ENCODE measurements around the gene GRM1.

The GRM1 gene

DNA sequence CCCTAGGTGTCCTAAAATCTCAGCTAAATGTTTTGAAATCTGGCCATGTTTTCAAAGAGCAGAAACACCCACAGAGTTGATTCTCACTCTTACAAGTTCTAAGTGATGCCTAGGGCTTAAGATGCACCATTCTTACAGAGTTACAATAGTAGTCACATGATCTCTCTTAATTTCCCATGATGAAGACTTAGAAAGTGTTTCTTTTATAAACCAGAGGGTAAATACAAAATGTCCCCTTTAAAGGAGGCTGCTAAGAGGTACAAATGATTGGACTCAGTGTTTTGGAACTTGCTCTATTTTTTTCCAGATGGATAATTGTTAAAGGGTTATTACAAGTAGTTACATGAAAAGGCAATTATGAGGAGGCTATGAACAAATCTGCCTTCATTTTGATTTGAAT is 244.6 kb downstream of the GRM1 start:
- DNase-seq (ENCODE audit: low read depth in 1 of 2, low spot score in 1 of 2) = no peak
- no peak overlapping the region for H3K27ac ChIP-seq (replicated peaks)
- no peak overlapping the region for H3K4me3 ChIP-seq (replicated peaks; ENCODE audit: insufficient read depth, low read length)
- H3K27me3 ChIP-seq (ENCODE audit: insufficient read depth, poor library complexity, severe bottlenecking) = peaks cover 3% of the 10 kb centered on the region
- TF ChIP-seq GABPA (IDR thresholded peaks at IDR 0.05; ENCODE audit: low read depth) = no peak
- TF ChIP-seq, protein P1, sequence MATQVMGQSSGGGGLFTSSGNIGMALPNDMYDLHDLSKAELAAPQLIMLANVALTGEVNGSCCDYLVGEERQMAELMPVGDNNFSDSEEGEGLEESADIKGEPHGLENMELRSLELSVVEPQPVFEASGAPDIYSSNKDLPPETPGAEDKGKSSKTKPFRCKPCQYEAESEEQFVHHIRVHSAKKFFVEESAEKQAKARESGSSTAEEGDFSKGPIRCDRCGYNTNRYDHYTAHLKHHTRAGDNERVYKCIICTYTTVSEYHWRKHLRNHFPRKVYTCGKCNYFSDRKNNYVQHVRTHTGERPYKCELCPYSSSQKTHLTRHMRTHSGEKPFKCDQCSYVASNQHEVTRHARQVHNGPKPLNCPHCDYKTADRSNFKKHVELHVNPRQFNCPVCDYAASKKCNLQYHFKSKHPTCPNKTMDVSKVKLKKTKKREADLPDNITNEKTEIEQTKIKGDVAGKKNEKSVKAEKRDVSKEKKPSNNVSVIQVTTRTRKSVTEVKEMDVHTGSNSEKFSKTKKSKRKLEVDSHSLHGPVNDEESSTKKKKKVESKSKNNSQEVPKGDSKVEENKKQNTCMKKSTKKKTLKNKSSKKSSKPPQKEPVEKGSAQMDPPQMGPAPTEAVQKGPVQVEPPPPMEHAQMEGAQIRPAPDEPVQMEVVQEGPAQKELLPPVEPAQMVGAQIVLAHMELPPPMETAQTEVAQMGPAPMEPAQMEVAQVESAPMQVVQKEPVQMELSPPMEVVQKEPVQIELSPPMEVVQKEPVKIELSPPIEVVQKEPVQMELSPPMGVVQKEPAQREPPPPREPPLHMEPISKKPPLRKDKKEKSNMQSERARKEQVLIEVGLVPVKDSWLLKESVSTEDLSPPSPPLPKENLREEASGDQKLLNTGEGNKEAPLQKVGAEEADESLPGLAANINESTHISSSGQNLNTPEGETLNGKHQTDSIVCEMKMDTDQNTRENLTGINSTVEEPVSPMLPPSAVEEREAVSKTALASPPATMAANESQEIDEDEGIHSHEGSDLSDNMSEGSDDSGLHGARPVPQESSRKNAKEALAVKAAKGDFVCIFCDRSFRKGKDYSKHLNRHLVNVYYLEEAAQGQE (IDR thresholded peaks at IDR 0.05; ENCODE audit: insufficient replicate concordance, low read depth) = no peak
- TF ChIP-seq, protein P2, sequence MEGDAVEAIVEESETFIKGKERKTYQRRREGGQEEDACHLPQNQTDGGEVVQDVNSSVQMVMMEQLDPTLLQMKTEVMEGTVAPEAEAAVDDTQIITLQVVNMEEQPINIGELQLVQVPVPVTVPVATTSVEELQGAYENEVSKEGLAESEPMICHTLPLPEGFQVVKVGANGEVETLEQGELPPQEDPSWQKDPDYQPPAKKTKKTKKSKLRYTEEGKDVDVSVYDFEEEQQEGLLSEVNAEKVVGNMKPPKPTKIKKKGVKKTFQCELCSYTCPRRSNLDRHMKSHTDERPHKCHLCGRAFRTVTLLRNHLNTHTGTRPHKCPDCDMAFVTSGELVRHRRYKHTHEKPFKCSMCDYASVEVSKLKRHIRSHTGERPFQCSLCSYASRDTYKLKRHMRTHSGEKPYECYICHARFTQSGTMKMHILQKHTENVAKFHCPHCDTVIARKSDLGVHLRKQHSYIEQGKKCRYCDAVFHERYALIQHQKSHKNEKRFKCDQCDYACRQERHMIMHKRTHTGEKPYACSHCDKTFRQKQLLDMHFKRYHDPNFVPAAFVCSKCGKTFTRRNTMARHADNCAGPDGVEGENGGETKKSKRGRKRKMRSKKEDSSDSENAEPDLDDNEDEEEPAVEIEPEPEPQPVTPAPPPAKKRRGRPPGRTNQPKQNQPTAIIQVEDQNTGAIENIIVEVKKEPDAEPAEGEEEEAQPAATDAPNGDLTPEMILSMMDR (IDR thresholded peaks at IDR 0.05; ENCODE audit: insufficient read depth, low read length) = no peak
- no peak for TF ChIP-seq POLR2AphosphoS5 (IDR thresholded peaks at IDR 0.05; ENCODE audit: low read depth)
- TF ChIP-seq SPI1 (IDR thresholded peaks at IDR 0.05; ENCODE audit: borderline replicate concordance, low read depth) = no peak

DNA sequence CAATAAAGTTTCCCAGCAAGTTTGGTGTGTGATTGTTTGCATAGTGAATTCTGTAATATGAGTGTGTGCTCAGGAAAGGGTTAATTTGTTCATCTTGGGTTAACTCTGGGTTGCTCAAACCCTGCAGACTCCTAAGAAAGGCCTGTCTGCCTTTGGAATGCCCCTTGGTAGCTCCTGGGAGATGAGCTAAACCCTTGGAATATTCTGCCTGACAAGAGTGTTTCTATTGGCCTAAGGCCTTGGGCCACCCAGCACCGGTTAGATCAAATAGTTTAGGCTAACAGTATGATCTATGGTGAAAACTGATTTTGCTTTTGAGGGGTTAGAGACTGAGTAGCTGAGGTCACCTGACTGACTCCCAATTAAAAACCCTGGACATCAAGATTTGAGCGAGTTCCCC is 248.3 kb downstream of the GRM1 start:
- Histone ChIP-seq H3K27me3 (ENCODE audit: insufficient read depth, poor library complexity, severe bottlenecking) (peaks cover 3% of the 10 kb centered on the region), H3K4me3 (replicated peaks; ENCODE audit: insufficient read depth, low read length) (no peak overlapping the region), H3K27ac (replicated peaks) (no peak overlapping the region)
- TF ChIP-seq, protein P1 (IDR thresholded peaks at IDR 0.05; ENCODE audit: insufficient replicate concordance, low read depth) = no peak
- TF ChIP-seq, protein P2 (IDR thresholded peaks at IDR 0.05; ENCODE audit: insufficient read depth, low read length) = no peak
- no peak for TF ChIP-seq SPI1 (IDR thresholded peaks at IDR 0.05; ENCODE audit: borderline replicate concordance, low read depth)
- no peak for TF ChIP-seq GABPA (IDR thresholded peaks at IDR 0.05; ENCODE audit: low read depth)
- no peak for TF ChIP-seq POLR2AphosphoS5 (IDR thresholded peaks at IDR 0.05; ENCODE audit: low read depth)
- no peak for DNase-seq (ENCODE audit: low read depth in 1 of 2, low spot score in 1 of 2)

DNA sequence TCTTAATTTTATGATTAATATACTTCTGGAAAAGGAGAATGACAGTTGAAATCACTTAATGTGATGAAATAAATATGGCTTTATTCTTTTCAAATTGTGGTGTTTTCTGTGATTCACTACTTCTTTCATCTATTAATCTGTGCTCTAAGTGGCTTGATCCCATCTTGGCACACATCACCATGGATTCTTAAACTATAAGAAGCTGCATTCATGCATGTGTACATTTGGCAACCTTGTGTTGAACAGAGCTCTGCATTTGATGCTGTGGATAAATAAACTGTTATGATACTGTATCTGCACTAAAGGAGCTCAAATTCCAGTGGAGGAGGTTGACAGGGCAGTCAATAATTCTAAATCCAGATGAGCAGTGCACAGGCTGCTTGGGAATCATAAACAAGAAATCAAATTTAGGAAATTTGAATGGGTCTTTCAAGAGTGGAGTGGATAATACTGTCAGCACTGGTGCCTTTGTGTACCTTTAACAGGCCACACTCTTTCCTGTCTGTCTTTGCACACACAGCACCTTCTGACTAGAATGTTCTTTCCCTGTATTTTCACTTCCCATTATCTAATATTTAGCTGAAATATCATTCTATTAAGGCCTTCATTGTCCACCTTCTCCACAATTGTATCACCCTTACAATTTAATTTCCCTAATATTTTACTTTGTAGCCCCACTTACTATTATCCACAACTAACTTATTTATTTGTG is 252.9 kb downstream of the GRM1 start:
- Histone ChIP-seq H3K27ac (replicated peaks) (no peak overlapping the region), H3K4me3 (replicated peaks; ENCODE audit: insufficient read depth, low read length) (no peak overlapping the region), H3K27me3 (ENCODE audit: insufficient read depth, poor library complexity, severe bottlenecking) (no peaks in the 10 kb centered on the region)
- no peak for DNase-seq (ENCODE audit: low read depth in 1 of 2, low spot score in 1 of 2)
- TF ChIP-seq, protein P2 (IDR thresholded peaks at IDR 0.05; ENCODE audit: insufficient read depth, low read length) = no peak
- no peak for TF ChIP-seq POLR2AphosphoS5 (IDR thresholded peaks at IDR 0.05; ENCODE audit: low read depth)
- no peak for TF ChIP-seq GABPA (IDR thresholded peaks at IDR 0.05; ENCODE audit: low read depth)
- no peak for TF ChIP-seq SPI1 (IDR thresholded peaks at IDR 0.05; ENCODE audit: borderline replicate concordance, low read depth)
- TF ChIP-seq, protein P1 (IDR thresholded peaks at IDR 0.05; ENCODE audit: insufficient replicate concordance, low read depth) = no peak

Data from HL-60 (cell line).